ENCODE data around the gene CREB5.
"Not testable (repeated sequence)": the region's sequence is repeated elsewhere in the genome, so short reads cannot be mapped to it uniquely, and the experiment has no call there.

CREB5 gene

DNA sequence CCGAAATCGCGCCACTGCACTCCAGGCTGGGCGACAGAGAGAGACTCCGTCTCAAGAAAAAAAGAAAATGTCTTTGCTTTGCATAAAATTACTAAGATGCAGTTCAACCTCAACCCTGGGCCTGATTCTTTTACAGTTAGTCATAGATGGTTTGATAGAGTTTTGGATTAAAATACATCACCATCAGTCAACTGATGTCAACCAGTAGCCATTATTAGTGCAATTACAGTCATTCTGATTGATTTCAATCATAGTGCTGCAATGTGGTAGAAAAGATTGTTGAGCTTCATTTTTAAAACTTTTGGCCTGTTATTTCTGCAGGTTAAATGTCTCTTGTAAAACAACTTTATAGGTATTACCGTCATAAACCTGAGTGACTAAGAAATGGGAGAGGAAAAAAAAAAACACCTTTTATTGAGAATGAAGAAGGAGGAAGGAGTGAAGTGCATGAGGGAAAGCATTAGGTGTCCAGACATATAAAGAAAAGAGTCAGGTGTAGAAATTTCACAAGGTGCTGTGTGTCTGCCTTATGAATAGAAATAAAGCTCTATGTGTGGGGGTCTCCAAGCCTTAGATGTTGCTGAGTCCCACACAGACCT is 395.2 kb downstream of the CREB5 start:
- no peaks in the 10 kb centered on the region for H3K9me3 ChIP-seq (ENCODE audit: control insufficient read depth, low read length)
- no peaks in the 10 kb centered on the region for H3K4me1 ChIP-seq (ENCODE audit: control insufficient read depth, insufficient read depth, low read length)
- no peak overlapping the region for H3K4me3 ChIP-seq (ENCODE audit: low read length)
- H3K9ac ChIP-seq (ENCODE audit: low read length), result no peak overlapping the region
- no peaks in the 10 kb centered on the region for H3K36me3 ChIP-seq (ENCODE audit: control insufficient read depth, insufficient read depth, low read length)
- H3K27me3 ChIP-seq (ENCODE audit: control insufficient read depth, insufficient read depth, low read length), result no peaks in the 10 kb centered on the region

GRCh38 chr7:28808796-28809533 is 396.6 kb downstream of the CREB5 start:
- no peaks in the 10 kb centered on the region for H3K27me3 ChIP-seq (ENCODE audit: control insufficient read depth, insufficient read depth, low read length)
- no peak overlapping the region for H3K9ac ChIP-seq (ENCODE audit: low read length)
- H3K9me3 ChIP-seq (ENCODE audit: control insufficient read depth, low read length), result no peaks in the 10 kb centered on the region
- no peaks in the 10 kb centered on the region for H3K36me3 ChIP-seq (ENCODE audit: control insufficient read depth, insufficient read depth, low read length)
- no peak overlapping the region for H3K4me3 ChIP-seq (ENCODE audit: low read length)
- no peaks in the 10 kb centered on the region for H3K4me1 ChIP-seq (ENCODE audit: control insufficient read depth, insufficient read depth, low read length)

DNA sequence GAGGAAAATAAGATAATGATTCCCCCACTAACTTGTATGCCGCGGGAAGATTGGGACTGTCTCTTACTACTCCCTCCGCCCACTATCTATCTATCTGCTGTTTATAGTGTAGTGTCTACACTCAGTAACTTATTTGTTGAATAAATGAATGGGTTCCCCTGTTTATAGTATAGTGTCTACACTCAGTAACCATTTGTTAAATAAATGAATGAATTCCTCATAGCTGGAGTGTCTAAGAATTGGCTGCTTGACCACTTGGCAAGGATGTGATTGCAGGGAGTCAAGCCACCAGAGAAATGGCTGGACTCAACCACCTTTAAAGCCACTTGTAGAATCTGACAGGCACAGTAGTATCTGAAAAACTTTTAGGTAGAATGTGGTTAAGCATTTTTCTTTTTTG is 398.7 kb downstream of the CREB5 start:
- Histone ChIP-seq H3K9ac (ENCODE audit: low read length) (no peak overlapping the region), H3K9me3 (ENCODE audit: control insufficient read depth, low read length) (no peaks in the 10 kb centered on the region), H3K4me1 (ENCODE audit: control insufficient read depth, insufficient read depth, low read length) (no peaks in the 10 kb centered on the region), H3K36me3 (ENCODE audit: control insufficient read depth, insufficient read depth, low read length) (no peaks in the 10 kb centered on the region), H3K27me3 (ENCODE audit: control insufficient read depth, insufficient read depth, low read length) (no peaks in the 10 kb centered on the region), H3K4me3 (ENCODE audit: low read length) (no peak overlapping the region)

DNA sequence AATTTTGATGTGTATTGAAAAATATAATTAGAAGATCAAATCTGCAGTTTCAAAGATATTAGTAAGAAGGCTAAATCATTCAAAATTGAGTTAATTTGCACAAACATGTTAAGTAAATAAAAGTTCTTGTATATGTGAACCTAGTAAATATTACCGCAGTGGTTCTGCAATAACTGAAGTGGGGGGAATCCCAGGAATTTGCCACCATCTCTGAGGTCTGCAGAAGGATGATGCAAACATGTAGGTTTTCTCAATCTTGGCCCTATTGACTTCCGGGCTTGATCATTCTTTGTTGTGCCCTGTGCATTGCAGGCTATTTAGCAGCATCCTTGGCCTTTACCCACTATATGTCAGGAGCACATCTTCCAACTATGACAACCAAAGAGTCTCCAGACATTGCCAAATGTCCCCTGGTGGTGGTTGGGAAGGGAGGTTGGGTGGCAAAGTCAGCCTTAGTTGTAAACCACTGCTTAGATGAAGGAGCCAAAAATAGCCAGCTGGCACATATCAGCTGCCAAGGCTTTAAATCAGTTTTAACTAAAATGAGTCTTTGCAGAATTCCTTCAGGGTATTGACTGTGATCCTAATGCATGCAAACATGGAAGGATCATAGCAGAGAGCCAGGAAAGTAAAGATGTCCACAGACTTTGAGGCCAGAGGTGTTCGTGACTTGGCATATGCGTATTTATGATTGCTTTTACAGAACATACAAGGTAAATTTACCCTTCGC is 399.5 kb downstream of the CREB5 start:
- no peaks in the 10 kb centered on the region for H3K9me3 ChIP-seq (ENCODE audit: control insufficient read depth, low read length)
- no peaks in the 10 kb centered on the region for H3K27me3 ChIP-seq (ENCODE audit: control insufficient read depth, insufficient read depth, low read length)
- H3K36me3 ChIP-seq (ENCODE audit: control insufficient read depth, insufficient read depth, low read length), result no peaks in the 10 kb centered on the region
- H3K4me1 ChIP-seq (ENCODE audit: control insufficient read depth, insufficient read depth, low read length), result no peaks in the 10 kb centered on the region
- no peak overlapping the region for H3K9ac ChIP-seq (ENCODE audit: low read length)
- H3K4me3 ChIP-seq (ENCODE audit: low read length), result no peak overlapping the region

DNA sequence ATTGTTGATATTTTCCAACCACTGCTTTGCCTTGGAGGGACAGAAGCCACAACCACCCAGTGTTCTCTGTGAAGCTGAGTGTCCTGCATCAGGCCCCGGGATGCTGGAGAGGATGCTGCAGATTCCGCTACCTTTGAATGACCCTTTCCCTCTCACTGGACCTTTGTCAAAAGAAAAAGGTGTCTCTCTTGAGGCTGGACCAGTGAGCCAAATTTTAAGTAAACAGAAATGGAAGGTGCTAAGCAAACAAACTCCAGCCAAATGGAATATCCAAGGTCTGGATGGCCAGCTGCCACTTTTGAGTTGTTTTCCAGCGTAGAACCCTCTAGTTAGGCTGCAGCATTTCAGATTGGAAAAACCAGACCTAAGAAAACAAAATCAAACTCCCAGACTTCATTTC is 400.3 kb downstream of the CREB5 start:
- no peaks in the 10 kb centered on the region for H3K9me3 ChIP-seq (ENCODE audit: control insufficient read depth, low read length)
- no peak overlapping the region for H3K9ac ChIP-seq (ENCODE audit: low read length)
- H3K4me1 ChIP-seq (ENCODE audit: control insufficient read depth, insufficient read depth, low read length), result no peaks in the 10 kb centered on the region
- no peaks in the 10 kb centered on the region for H3K36me3 ChIP-seq (ENCODE audit: control insufficient read depth, insufficient read depth, low read length)
- H3K4me3 ChIP-seq (ENCODE audit: low read length), result no peak overlapping the region
- H3K27me3 ChIP-seq (ENCODE audit: control insufficient read depth, insufficient read depth, low read length), result no peaks in the 10 kb centered on the region

- no peak overlapping the region for H3K9ac ChIP-seq (ENCODE audit: low read length)
- no peaks in the 10 kb centered on the region for H3K9me3 ChIP-seq (ENCODE audit: control insufficient read depth, low read length)
- H3K4me3 ChIP-seq (ENCODE audit: low read length), result no peak overlapping the region
- H3K36me3 ChIP-seq (ENCODE audit: control insufficient read depth, insufficient read depth, low read length), result no peaks in the 10 kb centered on the region
- no peaks in the 10 kb centered on the region for H3K27me3 ChIP-seq (ENCODE audit: control insufficient read depth, insufficient read depth, low read length)
- H3K4me1 ChIP-seq (ENCODE audit: control insufficient read depth, insufficient read depth, low read length), result no peaks in the 10 kb centered on the region
These were observed 401.1 kb downstream of the CREB5 start for GRCh38 chr7:28813243-28813962.

DNA sequence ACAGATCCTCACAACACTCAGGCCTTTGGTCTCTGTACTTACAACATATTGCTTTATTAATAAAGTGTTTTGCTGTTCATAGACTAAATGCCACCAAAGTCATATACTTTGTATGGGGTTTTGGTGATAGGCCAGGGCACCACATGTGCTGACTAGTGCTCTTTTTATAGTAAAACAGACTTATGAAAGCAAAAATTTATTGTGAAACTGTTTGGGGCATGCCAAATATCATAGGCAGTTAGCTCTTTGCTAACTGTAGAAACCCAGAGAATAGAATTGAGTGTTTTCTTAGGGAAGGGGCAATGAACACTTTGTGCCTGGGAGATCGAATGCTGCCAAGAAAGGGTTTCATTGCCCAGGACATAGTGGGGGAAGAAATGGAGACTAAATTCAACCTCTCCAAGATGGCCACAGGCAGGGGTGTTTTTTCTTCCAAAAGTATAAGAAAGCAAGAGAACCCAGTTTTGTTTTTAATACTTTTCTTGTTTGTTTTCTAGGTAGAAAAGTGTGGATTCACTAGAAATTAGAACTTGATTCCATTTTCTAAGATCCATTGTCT is 403.1 kb downstream of the CREB5 start:
- no peaks in the 10 kb centered on the region for H3K9me3 ChIP-seq (ENCODE audit: control insufficient read depth, low read length)
- no peaks in the 10 kb centered on the region for H3K27me3 ChIP-seq (ENCODE audit: control insufficient read depth, insufficient read depth, low read length)
- no peak overlapping the region for H3K9ac ChIP-seq (ENCODE audit: low read length)
- H3K4me3 ChIP-seq (ENCODE audit: low read length), result no peak overlapping the region
- H3K4me1 ChIP-seq (ENCODE audit: control insufficient read depth, insufficient read depth, low read length), result no peaks in the 10 kb centered on the region
- no peaks in the 10 kb centered on the region for H3K36me3 ChIP-seq (ENCODE audit: control insufficient read depth, insufficient read depth, low read length)

GRCh38 chr7:28815928-28816373 is 403.6 kb downstream of the CREB5 start:
- Histone ChIP-seq H3K9ac (ENCODE audit: low read length) (no peak overlapping the region), H3K36me3 (ENCODE audit: control insufficient read depth, insufficient read depth, low read length) (no peaks in the 10 kb centered on the region), H3K4me1 (ENCODE audit: control insufficient read depth, insufficient read depth, low read length) (no peaks in the 10 kb centered on the region), H3K9me3 (ENCODE audit: control insufficient read depth, low read length) (no peaks in the 10 kb centered on the region), H3K4me3 (ENCODE audit: low read length) (no peak overlapping the region), H3K27me3 (ENCODE audit: control insufficient read depth, insufficient read depth, low read length) (no peaks in the 10 kb centered on the region)

- H3K9me3 ChIP-seq (ENCODE audit: control insufficient read depth, low read length), result no peaks in the 10 kb centered on the region
- no peaks in the 10 kb centered on the region for H3K27me3 ChIP-seq (ENCODE audit: control insufficient read depth, insufficient read depth, low read length)
- H3K9ac ChIP-seq (ENCODE audit: low read length), result no peak overlapping the region
- no peaks in the 10 kb centered on the region for H3K36me3 ChIP-seq (ENCODE audit: control insufficient read depth, insufficient read depth, low read length)
- H3K4me3 ChIP-seq (ENCODE audit: low read length), result no peak overlapping the region
- H3K4me1 ChIP-seq (ENCODE audit: control insufficient read depth, insufficient read depth, low read length), result no peaks in the 10 kb centered on the region
These were observed 406.7 kb downstream of the CREB5 start for GRCh38 chr7:28818996-28819395.

DNA sequence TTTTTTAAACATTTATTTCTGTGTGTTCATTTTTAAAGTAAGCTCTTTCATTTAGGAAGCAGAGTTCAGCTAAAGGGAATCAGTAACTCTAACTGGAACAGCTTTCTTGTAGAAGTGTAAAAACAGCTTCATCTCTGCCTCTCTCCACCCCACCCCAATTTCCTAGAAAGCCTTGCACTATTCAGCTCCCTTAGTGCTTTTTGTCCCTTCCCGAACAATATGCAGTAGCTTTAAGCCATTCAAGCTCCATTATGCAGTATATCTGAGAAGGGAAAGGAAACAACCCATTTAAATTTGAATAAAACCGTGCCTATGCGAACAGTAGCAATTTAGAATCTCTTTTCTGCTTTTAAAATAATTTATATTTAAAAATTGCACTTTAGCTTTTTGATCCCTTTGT is 411.3 kb downstream of the CREB5 start:
- Histone ChIP-seq H3K4me3 (ENCODE audit: low read length) (no peak overlapping the region), H3K27me3 (ENCODE audit: control insufficient read depth, insufficient read depth, low read length) (no peaks in the 10 kb centered on the region), H3K36me3 (ENCODE audit: control insufficient read depth, insufficient read depth, low read length) (no peaks in the 10 kb centered on the region), H3K4me1 (ENCODE audit: control insufficient read depth, insufficient read depth, low read length) (no peaks in the 10 kb centered on the region), H3K9me3 (ENCODE audit: control insufficient read depth, low read length) (no peaks in the 10 kb centered on the region), H3K9ac (ENCODE audit: low read length) (no peak overlapping the region)

- not testable (repeated sequence) for H3K9ac ChIP-seq (ENCODE audit: low read length); H3K4me1 ChIP-seq (ENCODE audit: control insufficient read depth, insufficient read depth, low read length); H3K27me3 ChIP-seq (ENCODE audit: control insufficient read depth, insufficient read depth, low read length); H3K9me3 ChIP-seq (ENCODE audit: control insufficient read depth, low read length); H3K36me3 ChIP-seq (ENCODE audit: control insufficient read depth, insufficient read depth, low read length); H3K4me3 ChIP-seq (ENCODE audit: low read length)
These were observed 413.6 kb downstream of the CREB5 start for GRCh38 chr7:28825817-28826448.

All from mucosa of stomach (tissue), 1 donor.